PC-9 (cell line): ENCODE data around the gene SEC31A. TPM values are rescaled to one million over a fixed set of nuclear protein-coding genes. Genes with fewer than 3 reads are reported as not detected.

Experiments
- BruUV-seq: library from RNA; stranded (reverse); fragments of 400-500 nt; replicated peaks from 2 replicates; lab custom pipeline; 2021; lab: Mats Ljungman, UMichigan
- CTCF ChIA-PET: fragments of 300-600 bp; sonication (Branson Sonifier 250); formaldehyde crosslinking; loops from one replicate; lab custom pipeline; 2022; ENCODE audit warnings: antibody characterized with exemption; lab: Charles Lee
- POLR2A ChIA-PET: fragments of 300-600 bp; sonication (Branson Sonifier 250); formaldehyde crosslinking; loops from one replicate; lab custom pipeline; 2022; ENCODE audit warnings: antibody characterized with exemption; ENCODE audit not compliant: unreplicated experiment; lab: Charles Lee
- DNase-seq, 2 experiments: peaks; one replicate each; pipeline versions ENCODE4 v3.0.0 to v3.0.0-alpha.2; 2015 to 2022; ENCODE audit warnings: mixed read lengths in 1 of 2
- H2AFZ ChIP-seq: fragments of 200-600 bp; sonication (generic); 2 replicates; pipeline ENCODE4 v1.8.1; 2017; ENCODE audit warnings: antibody characterized with exemption
- H3F3A ChIP-seq: fragments of 200-600 bp; sonication (generic); 2 replicates; pipeline ENCODE4 v1.8.1; 2017; ENCODE audit warnings: antibody characterized with exemption, mild to moderate bottlenecking, low read depth; ENCODE audit not compliant: insufficient read depth
- H3K27ac ChIP-seq: fragments of 200-600 bp; sonication (generic); 2 replicates; pipeline ENCODE4 v1.6.1; 2016; ENCODE audit warnings: mixed run types
- H3K27me3 ChIP-seq: fragments of 200-600 bp; sonication (generic); 2 replicates; pipeline ENCODE4 v1.6.1; 2016; ENCODE audit warnings: low read depth, mixed run types; ENCODE audit not compliant: insufficient read depth
- H3K36me3 ChIP-seq: fragments of 200-600 bp; sonication (generic); 2 replicates; pipeline ENCODE4 v1.6.1; 2016; ENCODE audit warnings: low read depth, mixed run types
- H3K4me1 ChIP-seq: fragments of 200-600 bp; sonication (generic); replicated peaks from 2 replicates; pipeline ENCODE4 v1.6.1; 2016; ENCODE audit warnings: mixed run types; ENCODE audit not compliant: insufficient read depth
- H3K4me2 ChIP-seq: fragments of 200-600 bp; sonication (generic); 2 replicates; pipeline ENCODE4 v1.6.1; 2017; ENCODE audit warnings: mixed run types
- H3K4me3 ChIP-seq: fragments of 200-600 bp; sonication (generic); 2 replicates; pipeline ENCODE4 v1.6.1; 2016; ENCODE audit warnings: mixed run types
- H3K79me2 ChIP-seq: fragments of 200-600 bp; sonication (generic); 2 replicates; pipeline ENCODE4 v1.6.1; 2017; ENCODE audit warnings: low read depth, mixed run types
- H3K9me2 ChIP-seq: fragments of 200-600 bp; sonication (generic); 2 replicates; pipeline ENCODE4 v1.8.1; 2017; ENCODE audit warnings: mild to moderate bottlenecking; ENCODE audit not compliant: insufficient read depth
- H3K9me3 ChIP-seq: fragments of 200-600 bp; sonication (generic); 2 replicates; pipeline ENCODE4 v1.8.1; 2016; ENCODE audit warnings: low read depth; ENCODE audit not compliant: insufficient read depth
- H4K20me1 ChIP-seq: fragments of 200-600 bp; sonication (generic); 2 replicates; pipeline ENCODE4 v1.8.1; 2017; ENCODE audit not compliant: insufficient read depth
- CTCF ChIP-seq: fragments of 200-600 bp; sonication (generic); conservative IDR thresholded peaks from 2 replicates; pipeline ENCODE4 v1.6.1; 2017; ENCODE audit warnings: mixed run types, antibody characterized with exemption, mild to moderate bottlenecking, moderate library complexity
- EZH2 ChIP-seq: fragments of 200-600 bp; sonication (generic); IDR thresholded peaks from 2 replicates; pipeline ENCODE4 v1.8.0; 2017; ENCODE audit warnings: antibody characterized with exemption, low read depth
- intact Hi-C: fragments of 100-400 bp; cut with micrococcal nuclease; formaldehyde crosslinking; loops from one replicate; pipeline ENCODE4 v1.10.0; 2022; ENCODE audit not compliant: unreplicated experiment
- total RNA-seq: library from RNA; stranded (reverse); gene quantifications from 2 replicates; pipeline ENCODE4 v1.2.3, GENCODE V29; 2021

The SEC31A gene
- total RNA-seq, 1 experiment from 2014 or later = 95.5 TPM

- no peaks in the 10 kb centered on the region for H3K27me3 ChIP-seq
- intact Hi-C loops = no loop called here
- peaks cover 17% of the 10 kb centered on the region for H3K79me2 ChIP-seq
- no peaks in the 10 kb centered on the region for H3K9me3 ChIP-seq
- POLR2A ChIA-PET = no interaction called here
- no peak overlapping the region for H3K27ac ChIP-seq
- H3K4me1 ChIP-seq = no peaks in the 10 kb centered on the region
- H3K4me3 ChIP-seq = no peak overlapping the region
- H4K20me1 ChIP-seq = no peaks in the 10 kb centered on the region
- H3F3A ChIP-seq = peaks cover 2% of the 10 kb centered on the region; the same call in 1 of the 2 replicates
- no peak for TF ChIP-seq CTCF
- TF ChIP-seq EZH2 = no peak
- no peak overlapping the region for H3K4me2 ChIP-seq
- CTCF ChIA-PET = no interaction called here
- peaks cover 3% of the 10 kb centered on the region; the same call in 1 of the 2 replicates for H3K36me3 ChIP-seq
- no peaks in the 10 kb centered on the region for H3K9me2 ChIP-seq
- H2AFZ ChIP-seq = no peak overlapping the region
- BruUV-seq = no TSS peak
- DNase-seq = no peak
Measured at GRCh38 chr4:82906469-82906868, 15.5 kb upstream of the SEC31A start.

- intact Hi-C loops = no loop called here
- CTCF ChIA-PET = no interaction called here
- H3K4me2 ChIP-seq = no peak overlapping the region
Measured at GRCh38 chr4:82905205-82905604, 14.3 kb upstream of the SEC31A start.

GRCh38 chr4:82903737-82904136 lies 12.8 kb upstream of the SEC31A start:
- H3K4me3 ChIP-seq = no peak overlapping the region
- H3K27ac ChIP-seq = no peak overlapping the region
- no peak overlapping the region for H3K4me2 ChIP-seq
- no peak for DNase-seq
- peaks cover 3% of the 10 kb centered on the region for H3K4me1 ChIP-seq
- no peaks in the 10 kb centered on the region for H3K9me2 ChIP-seq
- BruUV-seq = no TSS peak
- peaks cover 23% of the 10 kb centered on the region for H3F3A ChIP-seq
- no peaks in the 10 kb centered on the region for H3K9me3 ChIP-seq
- ChIA-PET POLR2A (no interaction called here), CTCF (no interaction called here)
- no peak overlapping the region for H2AFZ ChIP-seq
- peaks cover 3% of the 10 kb centered on the region; the same call in 1 of the 2 replicates for H3K36me3 ChIP-seq
- no peaks in the 10 kb centered on the region for H3K27me3 ChIP-seq
- TF ChIP-seq CTCF = no peak
- TF ChIP-seq EZH2 = no peak
- H4K20me1 ChIP-seq = no peaks in the 10 kb centered on the region
- peaks cover 38% of the 10 kb centered on the region for H3K79me2 ChIP-seq
- intact Hi-C loops = no loop called here

More at GRCh38 chr4:82905205-82905604, 14.3 kb upstream of the SEC31A start:
- Histone ChIP-seq H3K79me2 (peaks cover 23% of the 10 kb centered on the region), H3K4me1 (no peaks in the 10 kb centered on the region), H3K27me3 (no peaks in the 10 kb centered on the region), H3F3A (peaks cover 8% of the 10 kb centered on the region), H3K27ac (no peak overlapping the region), H3K9me2 (no peaks in the 10 kb centered on the region), H3K9me3 (no peaks in the 10 kb centered on the region), H3K36me3 (peaks cover 3% of the 10 kb centered on the region; the same call in 1 of the 2 replicates), H2AFZ (no peak overlapping the region), H4K20me1 (no peaks in the 10 kb centered on the region), H3K4me3 (no peak overlapping the region)
- TF ChIP-seq CTCF (no peak), EZH2 (no peak)
- POLR2A ChIA-PET = no interaction called here
- no TSS peak for BruUV-seq
- peak in 1 of 2 experiments; percentile 36 for DNase-seq
